ENCODE results near the gene STPG3. TPM values are rescaled to one million over a fixed set of nuclear protein-coding genes. Genes with fewer than 3 reads are reported as not detected.
A peak's percentile ranks its signal among the peaks of the same experiment; 100 is the strongest.

The STPG3 gene
- total and polyA plus RNA-seq, 9 of the 15 experiments (the other 6 are each of a cell fraction or from before 2014, with no cell fraction given): not detected

- peak; percentile 57; the same call in 1 of the 2 replicates for TF ChIP-seq ZNF407 (IDR thresholded peaks at IDR 0.05; ENCODE audit: low read depth)
- no peak for TF ChIP-seq IRF9 (tag; IDR thresholded peaks at IDR 0.05)
- peak; percentile 59 for TF ChIP-seq SMARCC2 (IDR thresholded peaks at IDR 0.05; ENCODE audit: low read depth)
- TF ChIP-seq PYGO2 (tag; IDR thresholded peaks at IDR 0.05): no peak
- TF ChIP-seq MNT (conservative IDR thresholded peaks at IDR 0.05): peak; percentile 14 to 66; a peak in 2 of 4 replicates
- TF ChIP-seq FOXP1 (CRISPR knock-in tag; IDR thresholded peaks at IDR 0.05): no peak
- no peak for TF ChIP-seq SLC30A9 (CRISPR knock-in tag; IDR thresholded peaks at IDR 0.05)
- peak; percentile 94 for TF ChIP-seq DPF2 (IDR thresholded peaks at IDR 0.05)
- peak; percentile 47; the same call in 1 of the 2 replicates for TF ChIP-seq NFRKB (IDR thresholded peaks at IDR 0.05; ENCODE audit: low read depth)
- 0 out of 4 replicates have a peak, but pooled peaks have one; percentile 30 to 31 for TF ChIP-seq MAZ (CRISPR knock-in tag; conservative IDR thresholded peaks at IDR 0.05 in 1 of 2, IDR thresholded peaks at IDR 0.05 in 1 of 2)
- TF ChIP-seq HDGF (IDR thresholded peaks at IDR 0.05): peak; percentile 96
- TF ChIP-seq CXXC5 (CRISPR knock-in tag; IDR thresholded peaks at IDR 0.05): peak; percentile 74
- peak in 1 of 2 experiments; percentile 93; a peak in 2 of 4 replicates for TF ChIP-seq HDAC1 (IDR thresholded peaks at IDR 0.05)
- TF ChIP-seq USF1 (CRISPR knock-in tag; IDR thresholded peaks at IDR 0.05): peak; percentile 47
- TF ChIP-seq ZNF316 (IDR thresholded peaks at IDR 0.05): peak; percentile 98
These were observed 17.6 kb downstream of the STPG3 start (continued) for GRCh38 chr9:137268538-137269201.
